Right lobe of liver (tissue), 4 donors: ENCODE data around the gene AK3.

Source experiments
- CTCF ChIP-seq, 4 donors: fragments of 200-600 bp in 3 of 4; fragments of 450-650 bp in 1 of 4; IDR thresholded peaks; one replicate each; pipeline versions ENCODE4 v1.5.1 to v1.8.0; 2016 to 2022; ENCODE audit warnings: antibody characterized with exemption in 4 of 4, mild to moderate bottlenecking in 2 of 4
- POLR2A ChIP-seq: fragments of 450-650 bp; IDR thresholded peaks from one replicate; pipeline ENCODE4 v1.6.1; 2017; ENCODE audit warnings: antibody characterized with exemption, mild to moderate bottlenecking
- donor health status: DM: no; HTN: no; CAD: no.
- donor health status: DM: no; HTN: no; CAD: no.
- donor health status: DM: no; HTN: yes; CAD: no.

- TF ChIP-seq CTCF (IDR thresholded peaks at IDR 0.05) (no peak), POLR2A (no peak)
These were observed 689 bp downstream of the AK3 start for GRCh38 chr9:4740388-4740637.
